GM18508 (cell line): ENCODE data around the gene ARHGAP15.

ENCODE experiments used
- ATAC-seq: cut with Tn5 transposase; IDR thresholded peaks from one replicate; pipeline ENCODE4 v1.9.1; 2021; ENCODE audit warnings: moderate number of reproducible peaks; ENCODE audit not compliant: insufficient read depth, unreplicated experiment

Gene ARHGAP15

GRCh38 chr2:143694335-143694734 lies 565.1 kb downstream of the ARHGAP15 start:
- ATAC-seq: no peak

- peak; percentile 41 for ATAC-seq
Measured at GRCh38 chr2:143696651-143697050, 567.4 kb downstream of the ARHGAP15 start.

- ATAC-seq: no peak
Measured at GRCh38 chr2:143697744-143698143, 568.5 kb downstream of the ARHGAP15 start.

- no peak for ATAC-seq
Measured at GRCh38 chr2:143698352-143698751, 569.1 kb downstream of the ARHGAP15 start.

GRCh38 chr2:143698888-143699570 lies 569.8 kb downstream of the ARHGAP15 start:
- peak; percentile 42 for ATAC-seq

GRCh38 chr2:143700865-143701264 lies 571.6 kb downstream of the ARHGAP15 start:
- no peak for ATAC-seq

GRCh38 chr2:143701785-143702184 lies 572.6 kb downstream of the ARHGAP15 start:
- no peak for ATAC-seq

GRCh38 chr2:143702931-143703330 lies 573.7 kb downstream of the ARHGAP15 start:
- no peak for ATAC-seq

GRCh38 chr2:143704451-143705106 lies 575.4 kb downstream of the ARHGAP15 start:
- ATAC-seq: peak; percentile 65

- no peak for ATAC-seq
Measured at GRCh38 chr2:143705108-143705707, 576.0 kb downstream of the ARHGAP15 start.

- ATAC-seq: no peak
Measured at GRCh38 chr2:143706354-143706753, 577.1 kb downstream of the ARHGAP15 start.

- ATAC-seq: no peak
Measured at GRCh38 chr2:143708682-143709081, 579.5 kb downstream of the ARHGAP15 start.

- no peak for ATAC-seq
Measured at GRCh38 chr2:143710196-143710595, 581.0 kb downstream of the ARHGAP15 start.

GRCh38 chr2:143710879-143711278 lies 581.7 kb downstream of the ARHGAP15 start:
- no peak for ATAC-seq

- no peak for ATAC-seq
Measured at GRCh38 chr2:143716522-143716921, 587.3 kb downstream of the ARHGAP15 start.

GRCh38 chr2:143717053-143717452 lies 587.8 kb downstream of the ARHGAP15 start:
- ATAC-seq: no peak

- no peak for ATAC-seq
Measured at GRCh38 chr2:143717536-143718168, 588.4 kb downstream of the ARHGAP15 start.

GRCh38 chr2:143718745-143719144 lies 589.5 kb downstream of the ARHGAP15 start:
- no peak for ATAC-seq

GRCh38 chr2:143719406-143719805 lies 590.2 kb downstream of the ARHGAP15 start:
- ATAC-seq: no peak

- no peak for ATAC-seq
Measured at GRCh38 chr2:143720095-143720664, 591.0 kb downstream of the ARHGAP15 start.

GRCh38 chr2:143725400-143725799 lies 596.2 kb downstream of the ARHGAP15 start:
- ATAC-seq: no peak
